ENCODE data around the gene AFMID.
"Not testable (repeated sequence)": the region's sequence is repeated elsewhere in the genome, so short reads cannot be mapped to it uniquely, and the experiment has no call there.

The AFMID gene

DNA sequence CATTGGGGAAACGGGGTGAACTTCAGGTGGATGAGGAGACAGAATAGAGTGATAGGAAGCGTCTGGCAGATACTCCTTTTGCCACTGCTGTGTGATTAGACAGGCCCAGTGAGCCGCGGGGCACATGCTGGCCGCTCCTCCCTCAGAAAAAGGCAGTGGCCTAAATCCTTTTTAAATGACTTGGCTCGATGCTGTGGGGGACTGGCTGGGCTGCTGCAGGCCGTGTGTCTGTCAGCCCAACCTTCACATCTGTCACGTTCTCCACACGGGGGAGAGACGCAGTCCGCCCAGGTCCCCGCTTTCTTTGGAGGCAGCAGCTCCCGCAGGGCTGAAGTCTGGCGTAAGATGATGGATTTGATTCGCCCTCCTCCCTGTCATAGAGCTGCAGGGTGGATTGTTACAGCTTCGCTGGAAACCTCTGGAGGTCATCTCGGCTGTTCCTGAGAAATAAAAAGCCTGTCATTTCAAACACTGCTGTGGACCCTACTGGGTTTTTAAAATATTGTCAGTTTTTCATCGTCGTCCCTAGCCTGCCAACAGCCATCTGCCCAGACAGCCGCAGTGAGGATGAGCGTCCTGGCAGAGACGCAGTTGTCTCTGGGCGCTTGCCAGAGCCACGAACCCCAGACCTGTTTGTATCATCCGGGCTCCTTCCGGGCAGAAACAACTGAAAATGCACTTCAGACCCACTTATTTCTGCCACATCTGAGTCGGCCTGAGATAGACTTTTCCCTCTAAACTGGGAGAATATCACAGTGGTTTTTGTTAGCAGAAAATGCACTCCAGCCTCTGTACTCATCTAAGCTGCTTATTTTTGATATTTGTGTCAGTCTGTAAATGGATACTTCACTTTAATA lies 37.3 kb downstream of the AFMID start:
- DNase-seq, result no peak

GRCh38 chr17:78225088-78225865 lies 38.1 kb downstream of the AFMID start:
- DNase-seq, result no peak

DNA sequence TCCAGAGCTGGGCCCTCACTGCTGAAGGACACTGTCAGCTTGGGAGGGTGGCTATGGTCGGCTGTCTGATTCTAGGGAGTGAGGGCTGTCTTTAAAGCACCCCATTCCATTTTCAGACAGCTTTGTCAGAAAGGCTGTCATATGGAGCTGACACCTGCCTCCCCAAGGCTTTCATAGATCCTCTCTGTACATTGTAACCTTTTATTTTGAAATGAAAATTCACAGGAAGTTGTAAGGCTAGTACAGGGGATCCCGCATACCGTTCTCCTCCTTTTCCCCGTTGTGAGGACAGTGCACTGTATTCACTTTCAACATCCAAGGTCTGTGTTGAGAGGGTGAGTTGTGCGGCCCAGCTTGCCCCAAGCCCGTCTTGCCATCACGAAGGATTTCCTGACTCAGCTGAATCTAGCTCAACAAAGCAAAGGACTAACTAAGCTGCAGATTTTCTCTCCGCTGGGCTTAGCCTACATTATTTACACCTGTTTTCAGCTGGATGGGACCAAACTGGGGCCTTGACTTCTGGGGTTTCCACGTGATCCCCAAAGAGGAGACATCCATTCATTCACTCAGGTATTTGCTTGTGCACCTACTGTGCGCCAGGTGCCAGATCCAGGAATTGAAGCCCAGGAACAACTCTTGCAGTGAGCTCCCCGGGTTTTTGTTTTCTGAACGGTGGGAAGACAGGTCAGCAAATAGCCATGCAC lies 39.0 kb downstream of the AFMID start:
- DNase-seq, result no peak

DNA sequence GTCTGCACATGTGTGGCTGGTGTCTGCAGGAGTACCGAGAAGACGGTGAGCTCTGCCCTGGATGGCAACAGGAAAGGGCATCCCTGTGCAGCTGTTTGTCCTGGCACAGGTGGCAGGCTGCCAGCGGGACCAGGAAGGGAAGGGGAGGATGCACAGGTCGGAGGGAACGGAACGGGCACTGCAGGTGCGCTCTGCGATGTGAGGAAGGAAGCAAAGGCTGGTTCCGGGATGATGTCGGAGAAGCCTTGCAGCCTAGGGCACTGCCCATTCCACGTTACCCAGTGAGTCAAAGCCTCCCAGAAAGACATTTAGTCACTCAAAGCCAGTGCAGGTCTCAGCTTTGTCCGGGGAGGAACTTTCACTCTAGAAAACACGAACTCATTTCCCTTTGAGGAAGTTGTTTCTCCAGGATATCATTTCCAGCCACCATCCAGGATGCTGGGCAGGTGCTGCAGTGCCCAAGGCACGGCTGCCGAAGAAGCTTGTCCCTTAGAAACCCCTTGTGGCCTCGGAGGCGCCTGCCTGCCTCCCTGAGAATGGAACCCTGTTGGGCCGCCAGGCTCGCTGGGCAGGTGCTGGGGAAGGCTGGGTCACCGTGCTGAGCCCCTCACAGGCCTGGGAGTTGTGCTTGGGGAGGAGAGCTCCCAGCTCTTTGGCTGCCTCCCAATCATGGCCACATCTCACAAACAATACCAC lies 39.7 kb downstream of the AFMID start:
- DNase-seq, result no peak

- DNase-seq, result no peak
Measured at GRCh38 chr17:78227455-78227916, 40.3 kb downstream of the AFMID start.

GRCh38 chr17:78228176-78228575 lies 41.0 kb downstream of the AFMID start:
- no peak for DNase-seq

DNA sequence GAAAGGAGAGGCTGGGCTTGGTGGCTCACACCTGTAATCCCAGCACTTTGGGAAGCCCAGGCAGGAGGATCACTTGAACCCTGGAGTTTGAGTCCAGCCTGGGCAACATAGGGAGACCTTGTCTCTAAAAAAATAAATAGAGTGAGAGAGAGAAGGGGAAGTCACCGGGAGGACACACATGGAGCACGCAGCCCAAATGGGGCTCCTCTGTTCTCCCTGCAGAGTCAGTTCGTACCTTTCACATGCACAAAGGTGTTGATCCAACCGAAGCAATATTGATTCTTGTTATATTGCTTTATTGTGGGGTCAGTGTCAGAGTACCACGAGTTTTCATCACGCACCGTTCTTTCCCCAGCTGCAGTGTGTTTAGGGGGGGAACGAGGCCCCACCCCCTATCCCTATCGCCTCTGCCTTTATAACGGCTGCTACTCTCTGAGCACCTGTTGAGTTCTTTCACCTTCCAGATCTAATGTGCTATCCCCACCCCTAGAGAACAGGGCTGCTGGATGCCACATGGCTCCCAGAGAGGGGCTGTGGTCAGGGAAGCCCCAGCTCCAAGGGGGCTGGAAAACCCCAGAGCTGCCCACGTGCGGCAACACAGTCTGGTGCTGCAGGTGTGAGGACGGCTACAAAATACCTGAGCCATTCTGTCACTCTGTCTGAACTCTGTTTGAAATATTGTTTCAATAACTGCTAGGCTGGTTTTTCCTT lies 43.2 kb downstream of the AFMID start:
- DNase-seq, result no peak

DNA sequence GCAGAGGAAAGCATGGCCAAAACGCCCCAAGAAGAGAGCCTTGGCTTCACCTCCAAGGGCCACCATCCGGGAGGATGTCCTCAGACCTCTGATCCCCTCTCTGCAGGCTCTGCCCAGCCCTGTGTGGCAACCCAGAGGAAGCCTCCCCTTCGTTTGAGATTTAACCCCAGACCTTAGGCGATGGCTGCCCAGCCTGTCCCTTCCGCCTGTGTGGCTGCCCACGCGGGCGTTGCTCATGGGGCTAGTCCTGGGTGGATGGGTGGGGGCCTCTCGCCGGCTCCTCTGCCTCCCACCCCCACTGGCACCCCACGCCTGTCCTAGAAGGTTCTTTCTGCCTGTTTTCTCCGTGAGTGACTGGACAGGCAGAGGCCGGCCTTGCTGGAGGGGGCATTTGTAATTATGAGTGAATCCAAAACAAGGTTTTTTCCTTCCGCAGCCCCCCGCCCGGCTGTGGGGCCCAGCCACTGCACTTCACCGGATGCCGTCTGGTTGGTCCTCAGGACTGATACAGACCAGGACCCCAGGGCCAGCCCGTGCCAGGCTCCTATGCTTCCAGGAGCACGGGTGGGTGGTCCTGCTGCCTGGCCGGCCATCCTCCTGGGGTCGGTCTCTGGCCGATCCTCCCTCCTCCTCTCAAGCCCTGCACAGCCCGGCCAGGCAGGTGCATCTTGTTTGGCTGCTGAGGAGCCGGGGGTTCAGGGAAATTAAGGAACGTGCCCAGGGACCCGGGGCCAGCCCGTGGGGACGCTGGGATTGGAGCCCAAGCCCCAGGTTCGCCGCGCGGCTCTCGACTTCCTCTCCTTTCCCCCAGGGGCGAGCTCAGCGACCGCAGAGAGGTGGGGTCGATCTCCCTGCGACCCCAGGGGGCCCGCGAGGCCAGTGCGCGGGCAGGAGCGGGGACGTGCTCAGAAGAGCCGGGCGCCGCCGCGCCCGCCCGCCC lies 44.1 kb downstream of the AFMID start, which contains the start of gene TMEM235:
TMEM235 (plus strand) TSS at position 636 of the 940 bp plus-strand sequence. CDS start 393 bp downstream, outside the sequence.
- no peak for DNase-seq

DNA sequence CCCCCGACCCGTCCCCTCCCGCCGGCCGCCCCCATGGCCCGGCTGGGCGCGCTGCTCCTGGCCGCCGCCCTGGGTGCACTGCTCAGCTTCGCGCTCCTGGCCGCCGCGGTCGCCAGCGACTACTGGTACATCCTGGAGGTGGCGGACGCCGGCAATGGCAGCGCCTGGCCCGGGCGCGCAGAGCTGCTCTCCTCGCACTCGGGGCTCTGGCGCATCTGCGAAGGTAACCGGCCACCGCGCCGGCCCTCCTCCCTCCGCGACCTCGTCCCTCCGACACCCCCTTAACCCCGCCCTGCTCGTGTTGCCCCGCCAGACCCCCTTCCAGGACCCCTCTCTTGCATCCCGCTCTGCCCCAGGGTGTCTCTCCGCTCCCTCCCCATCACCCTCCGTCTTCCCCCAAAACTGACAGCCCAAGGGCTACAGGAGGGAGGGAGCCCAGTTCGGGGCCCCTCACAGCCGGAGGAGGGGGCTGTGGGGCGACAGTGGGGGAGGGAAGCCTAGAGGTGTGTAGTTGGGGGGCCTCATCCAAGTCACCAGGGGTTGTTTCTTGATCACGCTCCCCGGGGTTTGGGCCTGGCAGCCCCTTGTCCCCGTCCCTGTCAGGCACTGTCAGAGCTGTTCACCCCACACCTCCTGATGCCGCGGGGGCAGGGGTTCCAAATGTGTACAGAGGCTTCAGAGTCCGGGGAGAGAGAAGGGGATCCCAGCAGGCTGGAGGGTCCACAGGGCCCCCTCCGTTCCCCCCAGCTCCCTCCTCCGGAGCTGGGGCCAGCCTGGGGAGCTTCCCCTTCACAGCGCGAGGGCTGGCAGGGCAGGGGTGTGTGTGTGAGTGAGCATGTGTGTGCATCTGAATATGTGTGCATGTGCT lies 45.1 kb downstream of the AFMID start:
- no peak for DNase-seq

GRCh38 chr17:78232859-78233173 lies 45.7 kb downstream of the AFMID start:
- no peak for DNase-seq

- DNase-seq, result no peak
Measured at GRCh38 chr17:78233678-78234077, 46.5 kb downstream of the AFMID start.

DNA sequence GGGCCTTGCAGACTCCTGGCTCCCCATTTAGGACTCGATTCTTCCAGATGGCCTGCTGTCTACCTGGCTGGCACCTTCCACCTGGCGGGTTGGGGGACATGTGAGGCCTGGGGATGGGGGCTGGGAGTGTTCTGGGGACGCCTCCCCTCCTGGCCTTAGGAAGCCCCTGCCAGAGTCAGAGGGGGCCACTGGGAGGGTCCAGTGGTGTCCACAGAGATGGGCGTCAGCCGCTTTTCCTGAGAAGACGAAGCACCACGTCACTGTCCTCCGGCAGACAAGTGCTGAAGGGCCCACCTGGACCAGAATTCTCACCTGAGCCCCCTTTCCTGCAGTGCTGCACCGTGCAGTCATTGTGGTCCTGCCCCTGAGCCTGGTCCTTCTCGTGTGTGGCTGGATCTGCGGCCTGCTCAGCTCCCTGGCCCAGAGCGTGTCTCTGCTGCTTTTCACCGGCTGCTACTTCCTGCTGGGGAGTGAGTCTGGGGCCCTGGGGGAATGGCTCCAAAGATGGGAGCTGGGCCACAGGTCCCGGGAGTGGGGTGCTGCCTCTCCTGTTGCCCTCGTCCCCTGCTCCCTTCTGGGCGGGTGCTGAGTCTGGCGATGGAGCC lies 47.2 kb downstream of the AFMID start:
- DNase-seq, result no peak

DNA sequence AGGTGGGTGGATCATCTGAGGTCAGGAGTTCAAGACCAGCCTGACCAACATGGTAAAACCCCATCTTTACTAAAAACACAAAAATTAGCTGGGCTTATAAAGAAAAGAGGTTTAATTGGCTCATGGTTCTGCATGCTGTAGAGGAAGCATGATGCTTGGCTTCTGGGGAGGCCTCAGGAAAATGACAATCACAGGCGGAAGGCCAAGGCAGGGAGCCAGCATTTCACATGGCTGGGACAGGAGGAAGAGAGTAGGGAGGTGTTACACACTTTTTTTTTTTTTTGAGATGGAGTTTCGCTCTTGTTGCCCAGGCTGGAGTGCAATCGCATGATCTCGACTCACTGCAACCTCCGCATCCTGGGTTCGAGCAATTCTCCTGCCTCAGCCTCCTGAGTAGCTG lies 47.9 kb downstream of the AFMID start:
- not testable (repeated sequence) for DNase-seq

- DNase-seq, result no peak
Measured at GRCh38 chr17:78235885-78236284, 48.7 kb downstream of the AFMID start.

GRCh38 chr17:78236362-78237127 lies 49.4 kb downstream of the AFMID start:
- DNase-seq, result no peak

- DNase-seq, result no peak
Measured at GRCh38 chr17:78237401-78238012, 50.3 kb downstream of the AFMID start.

GRCh38 chr17:78238823-78239488 lies 51.8 kb downstream of the AFMID start:
- DNase-seq, result no peak

GRCh38 chr17:78239489-78239931 lies 52.3 kb downstream of the AFMID start:
- DNase-seq, result no peak

Data from KG1 (cell line).